Measurements from ENCODE around the gene ATPAF1.

ATPAF1 gene

DNA sequence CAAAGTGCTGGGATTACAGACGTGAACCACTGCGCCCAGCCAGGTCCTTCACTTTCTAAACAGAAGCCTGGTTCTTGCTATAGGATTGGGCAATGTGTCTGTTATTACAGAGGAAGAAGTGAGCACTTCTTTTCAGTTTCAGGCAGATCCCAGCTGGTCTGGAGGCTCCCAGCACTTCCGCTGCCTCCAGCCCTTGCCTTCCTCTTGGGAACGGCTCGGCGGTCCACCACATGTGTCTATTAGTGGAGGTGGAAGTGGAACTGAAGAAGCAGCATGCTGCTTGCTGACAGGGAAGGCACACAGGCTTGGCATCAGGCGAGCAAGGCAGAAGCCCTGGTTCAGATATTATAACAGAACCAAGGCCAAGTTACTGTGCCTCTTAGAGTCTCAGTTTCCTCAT lies 81.1 kb downstream of the ATPAF1 start:
- no peak for DNase-seq (ENCODE audit: low read depth)

DNA sequence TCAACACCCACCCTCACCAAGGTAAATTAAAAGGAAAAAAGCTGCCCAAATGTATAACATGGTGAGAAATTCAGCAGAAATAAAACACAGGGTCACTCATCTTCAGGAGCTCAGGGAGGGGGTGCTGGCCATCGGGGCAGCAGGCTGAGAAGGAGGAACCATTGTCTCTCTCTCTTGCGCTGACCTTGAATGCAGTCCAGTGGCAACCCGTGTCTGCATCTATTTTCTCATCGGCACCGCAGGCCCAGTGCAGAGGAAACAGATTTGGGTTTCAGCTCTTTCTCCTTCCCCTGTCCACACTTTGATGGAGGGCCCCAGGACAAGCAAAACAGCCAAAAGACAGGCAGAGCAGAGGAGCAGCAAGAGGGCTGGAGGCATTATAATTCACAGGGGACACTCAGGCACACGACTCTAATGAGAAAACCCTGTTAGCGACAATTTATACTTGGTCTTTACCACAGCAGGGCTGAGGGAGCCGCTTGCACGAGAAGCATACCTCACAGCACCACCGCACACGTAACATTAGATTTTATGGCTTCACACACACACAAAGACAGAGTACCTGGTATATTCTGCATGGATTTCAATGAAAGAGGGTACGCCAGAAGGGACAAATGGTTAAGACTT lies 82.7 kb downstream of the ATPAF1 start:
- DNase-seq (ENCODE audit: low read depth), result no peak

DNA sequence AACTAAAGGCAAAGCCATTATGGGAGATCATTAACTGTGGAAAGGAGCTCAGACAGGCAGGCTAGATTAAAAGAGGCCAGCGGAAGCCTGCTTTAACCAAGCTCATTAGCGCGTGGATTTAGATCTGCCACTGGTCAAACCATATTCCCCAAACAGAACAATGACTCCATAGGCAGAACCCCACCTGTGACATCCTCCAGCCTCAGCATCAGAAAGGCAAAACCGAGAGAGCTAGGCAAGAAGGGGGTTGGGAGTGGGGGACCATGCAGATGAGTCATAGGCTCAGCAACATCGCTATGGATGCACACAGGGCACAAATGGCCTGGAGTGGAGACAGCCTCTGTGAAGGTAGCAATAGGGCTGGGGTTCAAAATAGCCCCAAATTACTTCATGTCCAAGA lies 84.7 kb downstream of the ATPAF1 start:
- no peak for DNase-seq (ENCODE audit: low read depth)

DNA sequence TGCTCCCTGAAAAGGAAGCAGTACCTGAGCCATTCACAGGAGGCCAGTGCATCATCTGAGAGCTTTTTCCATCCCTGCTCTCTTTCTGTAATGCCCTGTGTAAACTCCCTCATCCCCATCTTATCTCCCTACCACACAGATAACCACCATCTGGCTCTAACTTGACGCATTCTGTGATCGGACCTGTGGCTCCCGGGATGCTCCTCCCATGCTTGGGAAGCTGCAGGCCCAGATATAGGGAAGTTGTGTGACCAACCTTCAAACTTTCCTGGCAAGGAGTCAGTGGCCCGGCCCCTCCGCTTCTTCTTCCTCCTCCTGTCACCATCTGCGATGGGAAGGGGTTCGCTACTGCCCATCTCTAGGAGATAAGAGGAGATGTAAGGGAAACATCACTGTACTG lies 85.2 kb downstream of the ATPAF1 start:
- no peak for DNase-seq (ENCODE audit: low read depth)
